ENCODE data around the gene LAD1.

DNA sequence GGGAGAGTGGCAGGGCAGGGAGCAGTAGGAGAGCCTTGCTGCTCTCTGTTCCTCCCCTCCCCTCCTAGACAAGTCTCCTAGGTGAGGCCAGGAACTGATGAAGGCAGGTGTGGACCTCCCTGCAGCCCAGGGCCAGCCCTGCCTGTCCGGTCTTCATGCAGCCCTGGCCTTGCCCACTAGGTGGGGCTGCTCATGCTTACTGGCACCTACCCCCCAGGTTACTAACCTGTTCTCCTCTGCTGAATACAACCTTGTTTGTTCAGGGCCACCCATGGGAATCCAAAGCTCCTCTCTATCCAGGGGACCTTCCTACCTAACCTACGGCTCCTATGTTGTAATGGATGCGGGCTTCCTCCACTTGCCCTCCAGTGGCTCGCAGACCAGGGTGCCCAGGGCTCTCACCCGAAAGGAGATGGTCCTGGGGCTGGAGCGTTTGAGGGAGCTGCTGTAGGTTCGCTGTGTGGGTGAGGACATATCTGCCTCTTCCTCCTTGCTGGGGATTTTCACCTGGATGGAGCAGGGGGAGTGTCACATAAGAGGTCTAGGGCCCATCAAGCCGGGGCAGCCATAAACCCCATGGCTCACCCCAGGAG, 13.7 kb downstream of the LAD1 start:
- TF ChIP-seq, protein P1, sequence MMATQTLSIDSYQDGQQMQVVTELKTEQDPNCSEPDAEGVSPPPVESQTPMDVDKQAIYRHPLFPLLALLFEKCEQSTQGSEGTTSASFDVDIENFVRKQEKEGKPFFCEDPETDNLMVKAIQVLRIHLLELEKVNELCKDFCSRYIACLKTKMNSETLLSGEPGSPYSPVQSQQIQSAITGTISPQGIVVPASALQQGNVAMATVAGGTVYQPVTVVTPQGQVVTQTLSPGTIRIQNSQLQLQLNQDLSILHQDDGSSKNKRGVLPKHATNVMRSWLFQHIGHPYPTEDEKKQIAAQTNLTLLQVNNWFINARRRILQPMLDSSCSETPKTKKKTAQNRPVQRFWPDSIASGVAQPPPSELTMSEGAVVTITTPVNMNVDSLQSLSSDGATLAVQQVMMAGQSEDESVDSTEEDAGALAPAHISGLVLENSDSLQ (IDR thresholded peaks at IDR 0.05): no peak
- TF ChIP-seq TARDBP (IDR thresholded peaks at IDR 0.05): no peak
- no peak for TF ChIP-seq SP1 (IDR thresholded peaks at IDR 0.05)
- no peak for TF ChIP-seq BHLHE40 (IDR thresholded peaks at IDR 0.05; ENCODE audit: borderline replicate concordance)
- no peak for TF ChIP-seq FOXM1 (IDR thresholded peaks at IDR 0.05; ENCODE audit: borderline replicate concordance)
- no peak for TF ChIP-seq ELF4 (IDR thresholded peaks at IDR 0.05)
- TF ChIP-seq SUZ12 (IDR thresholded peaks at IDR 0.05): no peak
- TF ChIP-seq HDGF (IDR thresholded peaks at IDR 0.05; ENCODE audit: borderline replicate concordance): no peak
- TF ChIP-seq ARNT (IDR thresholded peaks at IDR 0.05): no peak
- no peak for TF ChIP-seq ZNF384 (IDR thresholded peaks at IDR 0.05)

Measured in HEK293T (cell line).